GM21619 (cell line): Measurements from ENCODE around the gene GRK7.
A peak's percentile ranks its signal among the peaks of the same experiment; 100 is the strongest.
"Not testable (repeated sequence)": the region's sequence is repeated elsewhere in the genome, so short reads cannot be mapped to it uniquely, and the experiment has no call there.

Source experiments
- ATAC-seq: cut with Tn5 transposase; IDR thresholded peaks from one replicate; pipeline ENCODE4 v1.9.1; 2021; ENCODE audit not compliant: unreplicated experiment

Gene GRK7

DNA sequence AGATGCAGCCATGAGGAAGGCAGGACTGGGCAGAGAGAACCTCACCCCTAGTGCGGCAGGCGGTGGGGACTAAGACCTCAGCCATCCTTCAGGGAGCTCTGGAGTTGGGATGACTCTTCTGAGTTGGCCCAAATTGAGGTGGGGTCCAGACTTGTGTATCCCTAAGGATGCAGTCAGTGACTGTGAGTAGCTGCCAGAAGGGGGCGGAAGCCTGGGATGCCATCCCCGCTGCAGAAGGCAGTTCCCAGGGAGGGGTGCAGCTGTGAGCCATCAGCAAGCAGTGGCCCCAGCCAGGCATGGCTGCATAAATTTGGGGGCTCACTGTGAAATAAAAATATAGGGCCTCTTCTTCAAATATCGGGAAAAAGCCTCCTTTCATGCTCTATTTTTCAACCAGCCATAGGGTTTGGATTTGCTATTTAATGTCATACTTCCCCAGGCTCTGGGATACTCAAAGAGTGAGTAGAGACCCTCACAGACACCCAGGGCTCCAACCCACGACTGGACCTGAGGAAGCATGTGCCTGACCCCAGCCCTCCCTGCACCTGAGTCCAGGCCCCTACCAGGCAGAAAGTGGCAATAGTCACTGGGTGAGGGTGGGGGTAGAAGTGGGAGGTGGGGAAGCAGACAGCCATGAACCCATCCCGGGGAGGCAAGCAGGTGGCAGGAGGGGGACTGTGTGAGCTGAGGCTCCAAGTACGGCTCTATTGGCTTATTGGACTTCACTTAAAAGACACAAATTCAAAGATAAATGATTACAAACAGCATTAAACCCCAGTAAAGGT lies 30.5 kb downstream of the GRK7 start:
- ATAC-seq = no peak

DNA sequence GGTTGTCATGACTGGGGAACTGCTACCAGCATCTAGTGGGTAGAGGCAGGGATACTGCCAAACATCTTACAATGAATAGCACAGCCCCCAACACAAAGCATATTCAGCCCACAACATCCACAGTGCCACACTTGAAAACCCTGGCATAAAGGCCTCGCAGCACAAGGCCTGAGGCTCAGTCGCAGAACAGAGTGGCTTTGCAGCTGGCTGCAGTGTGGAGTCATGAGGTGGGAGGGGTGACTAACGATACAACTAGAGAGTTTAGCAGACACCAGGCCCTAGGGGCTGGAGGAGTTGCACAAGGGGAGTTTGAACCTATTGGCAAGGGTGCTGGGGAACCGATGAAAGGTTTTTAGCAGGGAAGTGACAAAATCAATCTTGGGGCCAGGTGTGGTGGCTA lies 32.1 kb downstream of the GRK7 start:
- no peak for ATAC-seq

DNA sequence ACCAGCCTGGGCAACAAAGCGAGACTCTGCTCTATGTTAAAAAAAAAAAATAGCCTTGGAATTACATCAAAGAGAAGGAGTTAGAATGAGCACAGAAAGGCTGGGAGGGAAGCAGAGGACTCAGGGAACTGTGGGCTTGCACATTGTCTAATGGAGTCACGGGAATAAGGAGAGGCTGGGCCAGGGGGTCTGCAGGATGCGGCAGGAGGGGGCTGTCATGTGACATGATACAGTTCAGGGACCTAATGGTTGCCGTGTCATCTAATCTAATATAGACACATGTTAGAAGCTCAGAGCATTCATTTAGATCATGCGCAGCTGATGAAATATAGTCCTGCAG lies 32.5 kb downstream of the GRK7 start:
- no peak for ATAC-seq

DNA sequence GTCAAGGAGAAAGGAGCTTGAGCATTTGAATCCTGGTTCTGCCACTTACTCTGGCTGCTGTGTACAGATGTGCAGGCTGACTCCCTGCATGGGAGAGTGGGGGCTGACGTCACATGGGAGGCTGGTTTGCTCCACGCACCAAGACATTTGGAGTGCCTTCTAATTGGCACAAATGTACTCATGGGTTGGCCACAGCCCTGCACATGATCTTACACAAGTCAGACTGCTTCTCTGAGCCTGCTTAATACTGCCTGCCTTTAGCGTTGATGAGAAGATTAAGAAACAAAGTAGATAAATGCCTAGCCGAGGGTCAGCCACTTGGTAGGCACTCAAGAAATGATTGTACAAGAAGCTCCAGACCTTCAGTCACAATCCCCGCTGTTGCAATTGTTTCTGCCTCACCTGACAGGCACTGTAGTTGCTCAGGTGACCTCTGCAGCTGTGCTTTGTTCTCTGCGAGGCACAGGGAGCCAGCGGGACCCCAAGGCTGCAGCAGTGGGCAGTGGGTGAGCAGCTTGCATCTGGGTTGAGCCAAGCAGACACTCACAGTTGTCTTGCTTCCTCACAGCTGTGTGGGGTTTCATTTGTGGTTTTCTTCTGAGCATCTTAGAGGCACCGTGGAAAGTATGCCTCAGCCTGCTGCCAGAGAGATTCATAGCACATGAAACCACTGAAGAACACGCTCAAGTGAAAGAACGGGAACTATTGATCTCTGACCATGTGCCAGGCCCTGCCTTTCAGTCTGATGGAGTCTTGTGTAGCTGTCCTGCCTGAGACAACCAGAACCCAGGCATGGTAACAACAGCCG lies 33.1 kb downstream of the GRK7 start:
- ATAC-seq = peak; percentile 97

DNA sequence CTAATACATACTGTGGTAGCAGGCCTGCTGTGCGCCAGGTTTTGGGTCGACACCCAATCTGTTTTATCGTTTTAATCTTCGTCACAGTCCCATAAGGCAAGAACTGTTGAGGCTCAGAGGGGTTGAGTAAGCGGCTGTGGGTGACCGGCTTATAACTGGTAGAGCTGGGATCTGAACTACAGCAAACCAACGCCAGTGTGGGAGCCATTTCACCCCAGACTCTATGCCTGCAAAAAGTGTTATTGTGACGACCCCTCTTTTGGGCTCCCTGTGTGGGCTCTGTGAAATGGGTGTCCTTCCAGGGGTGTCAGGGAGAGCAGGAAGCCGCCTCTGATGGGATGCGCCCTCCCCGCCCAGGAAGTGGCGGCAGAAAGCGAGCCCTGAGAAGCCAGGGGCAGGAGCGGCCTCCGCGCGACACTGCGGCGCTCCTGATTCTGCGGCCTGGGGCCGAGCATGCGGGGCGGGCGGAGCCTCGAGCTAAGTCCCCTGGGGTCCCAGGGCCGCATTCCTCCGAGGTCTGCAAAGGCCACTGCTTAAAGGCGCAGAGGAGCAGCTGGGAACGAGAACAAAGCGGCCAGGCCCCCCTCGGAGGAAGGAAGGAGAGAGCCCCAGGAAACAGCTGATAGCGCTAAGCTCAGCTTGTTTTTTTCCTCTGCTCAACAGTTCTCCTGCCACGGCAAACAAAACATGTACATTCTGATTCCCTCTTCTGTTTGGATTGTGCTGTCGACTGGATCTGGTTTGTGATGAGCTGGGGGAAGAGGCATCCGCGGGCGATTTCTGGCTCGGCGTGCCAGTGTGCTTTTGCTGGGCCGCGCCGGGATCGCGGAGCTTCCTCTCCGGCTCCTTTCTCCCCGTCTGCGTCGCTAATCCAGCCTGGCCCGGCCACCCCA lies 33.9 kb downstream of the GRK7 start:
- ATAC-seq = peak; percentile 29

DNA sequence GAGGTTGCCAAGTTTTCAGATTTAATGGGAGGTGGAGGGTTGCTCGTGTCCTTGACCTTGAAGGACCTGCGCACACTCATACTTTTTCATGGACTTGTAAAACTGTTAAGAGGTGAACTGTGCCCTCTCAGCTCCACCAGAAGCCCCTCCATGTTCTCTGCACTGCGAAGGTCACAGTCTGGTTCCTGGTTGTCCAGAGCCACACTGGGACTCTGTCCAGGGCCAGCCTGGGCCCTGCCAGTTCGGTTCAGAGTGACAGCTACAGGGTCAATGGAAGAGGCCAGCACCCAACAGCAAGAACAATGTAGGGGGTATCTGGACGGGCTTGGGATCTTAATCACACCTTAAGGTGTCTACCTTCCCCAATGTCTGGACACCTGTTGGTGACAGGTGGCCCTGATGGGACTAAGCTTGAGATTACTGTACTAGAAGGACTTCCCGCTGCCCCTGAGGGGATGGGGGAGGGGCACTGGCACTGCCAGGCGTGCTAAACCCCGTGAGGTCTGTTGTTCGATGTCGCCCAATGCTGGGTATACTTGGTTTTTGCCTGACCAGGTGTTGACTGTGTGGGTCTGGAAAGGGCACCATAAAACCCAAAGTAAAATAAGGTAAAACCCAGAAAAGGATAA lies 34.7 kb downstream of the GRK7 start:
- ATAC-seq = no peak

DNA sequence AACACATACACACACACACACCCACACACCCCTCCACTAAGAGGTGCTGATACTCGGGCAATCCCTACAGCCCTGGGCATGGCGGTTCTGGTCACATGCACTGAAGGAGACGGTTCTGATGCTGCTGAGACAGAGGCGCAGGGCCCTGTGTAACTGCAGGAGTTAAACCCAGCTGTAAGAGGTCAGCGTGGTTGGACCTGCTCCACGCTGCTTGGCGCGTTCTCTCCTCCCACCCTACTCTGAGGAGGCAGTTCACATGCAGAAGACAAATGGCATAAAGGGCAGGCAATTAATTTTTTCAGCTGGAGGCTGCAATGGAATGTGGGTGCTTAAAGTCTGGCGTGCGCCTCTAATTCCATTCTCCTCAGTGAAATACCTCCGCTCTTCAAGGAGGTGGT lies 35.2 kb downstream of the GRK7 start:
- no peak for ATAC-seq

DNA sequence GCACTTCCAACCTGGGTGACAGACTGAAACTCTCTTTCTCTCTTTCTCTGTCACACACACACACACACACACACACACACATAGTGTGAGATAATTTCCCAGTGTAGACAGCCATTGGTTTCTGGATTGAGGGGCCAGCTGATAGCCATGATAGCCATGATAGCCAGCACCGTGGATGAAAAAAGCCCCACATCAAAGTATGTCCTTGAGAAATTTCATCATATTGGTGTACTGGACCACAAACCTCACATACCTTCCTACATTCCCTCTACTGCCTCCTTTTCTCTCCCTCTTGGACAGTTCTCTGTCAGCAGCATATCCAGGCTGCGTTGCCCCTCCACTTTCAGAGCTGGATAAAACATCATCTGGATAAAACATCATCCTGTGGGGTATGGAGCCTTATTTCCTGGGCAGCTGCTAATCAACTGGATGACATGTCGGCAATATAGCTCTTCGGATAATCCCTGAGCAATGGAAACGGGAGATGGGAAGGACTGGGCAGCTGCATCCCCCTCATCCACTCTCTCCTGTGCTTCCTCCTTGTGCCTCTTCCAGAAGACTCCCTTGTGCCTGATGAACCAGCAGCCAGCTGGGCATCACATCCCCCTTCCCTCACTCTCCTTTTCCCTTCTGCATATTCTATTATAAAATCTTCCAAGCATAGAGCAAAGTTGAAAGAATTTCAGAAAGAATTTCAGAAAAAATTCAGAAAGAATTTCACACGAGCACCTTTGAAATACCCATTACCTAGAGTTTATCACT lies 39.3 kb downstream of the GRK7 start:
- ATAC-seq = no peak

DNA sequence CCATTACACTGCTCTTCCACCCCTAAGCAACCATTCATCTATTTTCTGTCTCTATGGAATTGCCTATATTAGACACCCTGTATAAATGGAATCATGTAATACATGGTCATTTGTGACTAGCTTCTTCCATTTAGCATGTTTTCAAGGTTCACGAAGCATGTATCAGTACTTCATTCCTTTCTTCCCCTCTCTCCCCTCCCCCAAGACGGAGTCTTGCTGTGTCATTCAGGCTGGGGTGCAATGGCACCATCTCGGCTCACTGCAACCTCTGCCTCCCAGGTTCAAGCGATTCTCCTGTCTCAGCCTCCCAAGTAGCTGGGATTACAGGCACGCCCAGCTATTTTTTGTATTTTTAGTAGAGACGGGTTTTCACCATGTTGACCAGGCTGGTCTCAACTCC lies 40.3 kb downstream of the GRK7 start:
- not testable (repeated sequence) for ATAC-seq

DNA sequence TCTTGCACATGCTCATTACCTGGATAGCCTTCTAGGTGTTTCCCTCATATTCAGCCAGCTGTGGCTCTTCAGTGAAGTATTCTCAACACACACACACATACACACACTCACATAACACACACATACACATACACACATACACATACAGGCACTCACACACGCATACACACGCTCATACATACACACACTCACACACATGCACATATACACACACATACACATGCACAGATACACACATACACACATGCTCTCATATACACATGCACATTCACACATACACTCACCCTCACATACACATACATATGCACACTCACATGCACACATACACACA lies 41.2 kb downstream of the GRK7 start:
- no peak for ATAC-seq

DNA sequence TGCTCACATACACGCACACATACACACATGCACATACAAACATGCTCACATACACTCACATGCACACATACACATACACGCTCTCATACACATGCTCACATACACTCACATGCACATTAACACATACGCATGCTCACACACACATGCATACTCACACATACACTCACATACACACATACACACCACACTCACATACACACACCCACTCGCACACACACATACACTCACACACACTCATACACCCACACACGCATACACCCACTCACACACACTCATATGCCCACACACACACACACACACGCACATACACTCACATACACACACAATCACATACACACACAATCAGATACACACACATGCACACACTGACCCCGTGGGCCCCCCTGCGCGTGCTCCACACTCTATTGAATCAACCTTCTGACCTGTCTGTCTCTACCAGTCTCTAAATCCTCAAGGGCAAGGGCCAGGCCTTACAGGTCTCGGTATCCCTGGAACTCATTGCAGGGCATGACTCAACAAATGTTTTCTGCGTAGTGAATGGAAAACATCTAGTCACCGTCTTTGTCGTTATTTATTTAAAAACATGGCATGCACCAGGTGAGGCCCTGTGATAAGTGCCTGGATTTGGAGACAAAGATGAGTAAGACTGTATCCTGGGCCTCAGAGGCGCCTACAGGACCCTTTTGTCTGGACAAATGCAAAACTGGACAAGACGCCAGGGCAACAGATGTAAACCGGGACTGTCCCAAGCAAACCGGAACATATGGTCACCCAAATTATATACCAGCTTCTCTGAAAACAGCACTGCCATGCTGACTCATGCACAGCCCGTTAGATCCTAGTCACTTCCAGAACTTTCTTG lies 41.8 kb downstream of the GRK7 start:
- no peak for ATAC-seq

DNA sequence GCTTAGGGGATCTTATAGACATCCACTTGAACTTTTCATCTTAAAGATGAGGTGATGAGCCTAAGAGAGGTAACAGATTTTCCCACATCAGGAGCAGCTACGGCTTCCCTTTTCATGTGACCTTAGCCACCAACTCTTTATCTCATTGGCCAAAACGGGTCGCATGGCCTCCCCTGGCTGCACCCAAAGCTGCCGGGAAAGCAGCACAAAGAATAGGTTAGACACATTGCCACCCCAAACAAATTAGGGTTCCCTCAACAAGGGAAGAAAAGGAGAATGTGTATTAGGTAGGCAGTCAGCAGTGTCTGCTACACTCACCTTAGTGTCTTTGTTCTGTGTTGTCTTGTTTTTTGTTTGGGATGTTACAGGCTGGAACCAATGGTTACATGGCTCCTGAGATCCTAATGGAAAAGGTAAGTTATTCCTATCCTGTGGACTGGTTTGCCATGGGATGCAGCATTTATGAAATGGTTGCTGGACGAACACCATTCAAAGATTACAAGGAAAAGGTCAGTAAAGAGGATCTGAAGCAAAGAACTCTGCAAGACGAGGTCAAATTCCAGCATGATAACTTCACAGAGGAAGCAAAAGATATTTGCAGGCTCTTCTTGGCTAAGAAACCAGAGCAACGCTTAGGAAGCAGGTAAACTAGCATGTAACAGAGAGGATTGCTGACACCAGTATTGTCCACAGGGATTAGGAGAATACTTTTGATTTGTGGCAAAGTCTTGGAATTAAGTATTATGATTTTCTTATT lies 44.2 kb downstream of the GRK7 start:
- ATAC-seq = no peak

DNA sequence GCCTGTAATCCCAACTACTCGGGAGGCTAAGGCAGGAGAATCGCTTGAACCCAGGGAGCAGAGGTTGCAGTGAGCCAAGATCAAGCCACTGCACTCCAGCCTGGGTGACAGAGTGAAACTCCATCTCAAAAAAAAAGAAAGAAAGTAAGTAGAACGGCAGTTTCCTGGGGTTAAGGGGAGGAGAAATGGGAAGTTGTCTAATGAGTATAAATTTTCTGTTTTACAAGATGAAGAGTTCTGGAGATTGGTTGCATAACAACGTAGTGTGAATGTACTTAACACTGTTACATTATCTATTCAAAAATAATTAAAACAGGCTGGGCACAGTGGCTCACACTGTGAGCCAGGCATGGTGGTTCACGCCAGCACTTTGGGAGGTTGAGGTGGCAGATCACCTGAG lies 45.4 kb downstream of the GRK7 start:
- ATAC-seq = no peak

DNA sequence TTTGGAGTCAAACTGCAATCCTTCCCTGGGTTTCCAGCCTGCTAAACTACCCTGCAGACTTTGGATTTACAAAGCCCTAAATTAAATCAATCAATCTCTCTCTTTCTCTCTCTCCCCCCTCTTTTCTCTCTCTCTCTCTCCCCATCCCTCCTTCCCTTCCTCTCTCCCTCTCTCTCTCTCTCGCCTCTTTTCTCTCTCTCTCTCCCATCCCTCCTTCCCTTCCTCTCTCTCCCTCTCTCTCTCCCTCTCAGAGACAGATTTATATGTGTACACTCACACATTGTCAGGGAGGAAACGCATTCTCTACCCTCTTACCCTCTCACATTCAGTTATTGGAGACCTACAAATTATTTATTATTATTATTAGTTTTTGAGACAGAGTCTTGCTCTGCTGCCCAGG lies 47.0 kb downstream of the GRK7 start:
- ATAC-seq = no peak

DNA sequence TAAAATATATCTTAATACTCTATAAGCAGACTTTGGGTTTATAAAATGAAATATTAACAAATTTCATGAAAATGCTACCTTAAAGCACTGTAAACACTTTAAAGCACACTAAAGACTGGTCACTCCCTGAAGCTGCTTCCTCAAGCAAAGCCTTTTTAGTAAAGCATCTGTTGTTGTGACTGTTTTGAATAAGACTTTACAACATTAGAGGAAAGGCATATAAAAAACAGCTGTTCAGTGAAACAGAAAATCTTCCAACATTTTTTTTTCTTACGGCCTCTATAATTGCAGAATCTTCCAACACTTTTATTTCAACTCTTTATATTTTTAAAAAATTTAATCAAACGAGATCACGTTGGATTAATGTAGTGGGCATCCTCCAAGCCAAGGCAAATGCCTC lies 48.1 kb downstream of the GRK7 start:
- no peak for ATAC-seq

DNA sequence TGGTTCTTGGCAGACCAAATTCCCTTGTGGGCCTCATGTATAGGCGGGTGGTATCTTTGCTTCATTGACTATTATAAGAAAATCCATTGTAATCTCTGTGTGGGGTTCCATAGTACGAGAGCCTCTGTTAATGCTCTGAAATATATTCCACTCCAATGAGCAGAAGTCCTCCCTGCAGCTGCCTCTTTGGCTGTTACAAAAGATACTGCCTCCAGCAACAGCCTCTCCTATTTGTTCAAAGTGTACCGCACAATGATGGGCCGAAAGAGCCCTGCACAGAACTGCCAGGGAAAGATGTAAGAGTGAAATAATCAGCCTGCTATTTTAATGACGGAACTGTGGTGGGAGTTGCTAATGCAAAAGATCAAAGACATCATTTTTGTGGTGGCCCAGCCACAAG lies 48.9 kb downstream of the GRK7 start:
- no peak for ATAC-seq

DNA sequence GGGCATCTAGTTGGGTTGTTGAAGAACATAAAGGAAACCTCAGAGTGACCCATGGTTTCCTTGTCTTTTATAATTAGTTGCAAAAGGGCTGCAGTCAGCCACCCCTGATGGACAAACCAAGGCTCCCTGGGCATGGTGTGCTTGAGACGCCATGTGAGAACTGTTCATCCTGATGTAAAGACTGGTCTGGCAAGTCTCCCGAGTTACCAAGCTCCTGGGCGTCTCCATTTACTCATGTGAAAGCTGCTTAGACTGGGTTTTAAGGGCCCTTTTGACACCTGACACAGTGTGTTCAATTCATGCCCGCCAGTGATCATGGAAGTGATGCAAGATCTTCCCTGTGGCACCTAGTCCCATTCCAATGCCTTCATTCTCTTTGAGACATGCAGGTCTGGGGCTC lies 49.4 kb downstream of the GRK7 start:
- no peak for ATAC-seq
